GM15510 (cell line): Measurements from ENCODE around the gene SFXN4.
A peak's percentile ranks its signal among the peaks of the same experiment; 100 is the strongest.

Experiments
- POLR2A ChIP-seq: IDR thresholded peaks from 3 replicates; pipeline ENCODE4 v1.6.1; 2011; ENCODE audit warnings: borderline replicate concordance; ENCODE audit not compliant: insufficient read length; ENCODE audit errors: extremely low read depth

Gene SFXN4

DNA sequence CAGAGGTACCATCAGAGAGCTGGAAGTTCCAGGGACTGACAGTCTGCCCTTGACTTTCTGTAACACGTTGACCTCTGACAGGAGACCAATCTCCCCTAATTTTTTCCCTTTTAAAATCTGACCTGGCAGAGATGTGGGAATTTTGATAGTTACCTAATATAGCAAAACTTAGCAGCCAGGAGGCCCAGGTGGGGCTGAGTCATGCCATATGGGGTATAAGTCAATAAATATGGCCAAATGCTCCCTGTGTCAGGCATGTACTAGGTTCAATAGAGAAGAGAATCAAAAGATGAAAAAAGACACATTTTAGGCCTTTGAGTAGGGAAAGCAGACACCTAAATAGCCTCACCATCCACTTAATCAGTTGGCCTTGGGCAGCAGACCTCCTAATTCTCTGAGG, 35.7 kb upstream of the SFXN4 start:
- TF ChIP-seq POLR2A, result no peak

GRCh38 chr10:119199231-119199992, 33.9 kb upstream of the SFXN4 start:
- no peak for TF ChIP-seq POLR2A

DNA sequence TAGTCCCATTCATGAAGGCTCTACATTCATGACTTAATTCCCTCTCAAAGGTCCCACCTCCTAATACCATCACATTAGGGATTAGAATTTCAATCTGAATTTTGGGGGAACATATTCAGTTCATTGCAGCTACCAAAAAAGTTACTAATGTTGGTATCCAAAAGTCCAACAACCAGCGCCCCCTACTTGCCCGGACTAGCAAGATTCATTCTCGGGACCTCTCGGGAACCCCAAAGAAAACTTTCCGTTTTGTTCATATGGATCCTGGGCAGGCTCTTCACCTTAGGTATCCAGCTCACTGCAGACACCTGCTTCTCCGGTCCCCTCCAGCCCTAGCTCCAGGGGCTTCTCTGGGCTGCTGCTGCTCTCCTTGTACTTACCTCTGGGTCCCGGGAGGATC, 32.9 kb upstream of the SFXN4 start:
- TF ChIP-seq POLR2A, result no peak

DNA sequence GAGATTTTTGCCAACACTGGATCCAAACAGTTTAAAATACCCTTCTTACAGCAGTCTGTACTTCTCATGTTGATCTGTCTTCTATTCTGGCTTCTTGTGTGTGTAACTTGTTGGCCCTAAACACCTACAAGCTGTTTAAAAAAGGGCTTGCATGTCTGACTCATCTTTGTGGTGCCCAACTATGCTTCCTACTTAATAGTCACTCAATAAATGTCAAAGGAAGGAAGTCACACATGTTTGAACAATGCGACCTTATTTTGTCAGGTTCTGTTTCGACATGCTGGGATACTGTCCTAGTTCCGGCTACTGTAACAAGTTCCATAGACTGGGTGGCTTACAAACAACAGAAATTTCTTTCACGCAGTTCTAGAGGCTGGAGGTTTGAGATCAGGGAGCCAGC, 32.4 kb upstream of the SFXN4 start:
- no peak for TF ChIP-seq POLR2A

DNA sequence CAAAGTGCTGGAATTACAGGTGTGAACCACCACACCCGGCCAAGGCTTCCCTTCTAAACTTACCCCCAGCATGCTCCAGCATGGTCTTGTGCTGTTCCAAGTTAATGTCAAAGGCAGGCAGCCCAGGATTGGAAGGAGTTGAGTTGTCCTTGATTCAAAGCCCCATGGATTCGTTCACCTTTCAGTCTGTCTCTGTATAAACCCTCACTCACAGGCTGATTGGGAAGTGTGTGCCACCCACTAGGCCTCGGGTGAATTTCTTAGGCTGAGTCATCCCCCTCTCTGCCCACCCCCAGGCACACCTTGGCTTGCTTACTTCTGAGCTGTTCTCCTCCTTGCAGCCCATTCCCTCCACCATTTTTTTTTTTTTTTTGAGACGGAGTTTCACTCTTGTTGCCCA, 26.4 kb upstream of the SFXN4 start:
- TF ChIP-seq POLR2A, result no peak

- no peak for TF ChIP-seq POLR2A
Observed at GRCh38 chr10:119190954-119191785, 25.7 kb upstream of the SFXN4 start.

DNA sequence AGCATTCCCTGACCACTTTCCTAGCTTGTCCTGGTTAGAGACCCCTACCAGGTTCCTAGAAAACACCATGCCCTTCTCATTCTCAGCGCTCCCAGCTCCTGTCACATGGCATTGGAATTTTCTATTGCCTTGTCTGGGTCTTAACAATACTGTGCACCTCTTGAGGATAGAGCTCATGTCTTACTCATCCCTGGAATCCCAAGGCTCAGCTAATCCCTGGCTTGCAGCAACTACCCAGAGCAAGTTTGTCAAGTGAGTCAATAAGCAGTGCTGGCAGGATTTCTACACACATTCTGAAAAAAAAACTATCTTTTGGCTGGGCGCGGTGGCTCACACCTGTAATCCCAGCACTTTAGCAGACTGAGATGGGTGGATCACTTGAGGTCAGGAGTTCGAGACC, 24.8 kb upstream of the SFXN4 start:
- no peak for TF ChIP-seq POLR2A

- TF ChIP-seq POLR2A, result no peak
Observed at GRCh38 chr10:119189811-119190282, 24.3 kb upstream of the SFXN4 start.

DNA sequence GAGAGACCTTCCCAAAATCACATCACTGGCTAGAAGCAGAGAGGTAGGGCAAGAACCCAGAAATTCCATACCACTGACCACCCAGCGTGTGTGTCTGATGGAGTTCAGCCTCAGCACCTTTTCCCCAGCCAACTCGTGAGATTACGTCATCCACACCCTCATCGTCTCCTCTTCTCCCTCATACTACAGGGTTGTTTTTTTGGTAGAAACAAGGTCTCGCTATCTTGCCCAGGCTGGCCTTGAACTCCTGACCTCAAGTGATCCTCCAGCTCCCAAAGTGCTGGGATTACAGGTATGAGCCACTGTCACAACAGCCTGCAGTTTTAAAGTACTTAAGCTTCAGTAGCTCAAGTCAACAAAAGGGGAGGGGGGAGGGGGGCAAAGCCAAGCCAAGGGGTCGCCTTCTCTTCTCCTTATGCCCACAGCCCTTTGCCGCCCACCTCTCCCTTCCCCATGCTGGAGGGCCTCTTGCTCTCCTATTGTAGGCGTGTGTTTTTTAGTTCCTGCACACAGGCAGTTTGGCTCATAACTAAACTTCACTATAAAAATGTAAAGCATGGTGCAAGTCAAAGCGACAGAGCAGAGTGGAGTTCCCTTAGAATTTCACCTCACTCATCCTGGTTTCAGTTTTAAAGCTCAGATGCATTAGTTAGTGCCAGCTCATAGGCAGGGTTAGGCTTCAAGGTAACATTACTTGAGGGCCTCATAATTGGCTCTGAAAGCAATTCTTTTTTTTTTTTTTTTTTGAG, 18.3 kb upstream of the SFXN4 start:
- TF ChIP-seq POLR2A, result no peak

DNA sequence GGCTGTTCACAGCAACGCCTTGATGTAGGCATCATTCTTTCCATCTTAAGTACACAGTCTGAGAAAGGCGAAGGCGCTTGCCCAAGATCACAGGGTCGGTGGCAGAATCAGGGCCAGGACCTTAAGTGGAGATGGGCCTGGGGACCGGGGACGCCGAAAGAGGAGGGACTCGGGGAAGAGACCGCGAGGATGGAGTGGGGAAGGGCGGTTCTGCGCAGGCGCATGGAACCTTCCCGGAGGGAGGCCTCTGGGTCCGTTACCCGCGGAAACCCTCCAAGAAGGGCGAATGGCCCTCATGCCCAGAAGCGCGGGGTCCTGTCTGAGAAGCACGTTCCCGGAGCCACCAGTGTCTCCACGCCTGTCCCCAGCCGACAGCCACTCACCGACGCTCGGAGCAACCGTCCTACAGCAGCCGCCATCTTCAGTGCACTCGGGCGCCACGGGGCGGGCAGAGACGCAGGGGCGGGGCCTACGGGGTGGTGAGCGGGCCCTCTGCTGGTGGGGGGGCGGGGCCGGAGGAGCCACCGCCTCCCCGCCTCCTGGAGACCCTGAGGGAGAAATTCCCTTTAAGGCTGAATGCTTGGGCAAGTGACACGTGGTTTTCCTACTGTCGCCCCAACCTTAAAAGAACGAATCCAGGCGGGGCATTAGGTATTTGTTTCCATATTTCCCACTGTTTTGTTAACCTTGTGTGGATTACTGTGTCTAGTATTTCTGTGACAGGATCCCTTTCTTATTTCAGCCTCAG, 13.0 kb upstream of the SFXN4 start, which contains the start of gene PRDX3:
Gene PRDX3 (minus strand): TSS at position 441 of the 748 bp plus-strand sequence. CDS start 22 bp downstream, at position 419.
- TF ChIP-seq POLR2A, result peak; percentile 98

DNA sequence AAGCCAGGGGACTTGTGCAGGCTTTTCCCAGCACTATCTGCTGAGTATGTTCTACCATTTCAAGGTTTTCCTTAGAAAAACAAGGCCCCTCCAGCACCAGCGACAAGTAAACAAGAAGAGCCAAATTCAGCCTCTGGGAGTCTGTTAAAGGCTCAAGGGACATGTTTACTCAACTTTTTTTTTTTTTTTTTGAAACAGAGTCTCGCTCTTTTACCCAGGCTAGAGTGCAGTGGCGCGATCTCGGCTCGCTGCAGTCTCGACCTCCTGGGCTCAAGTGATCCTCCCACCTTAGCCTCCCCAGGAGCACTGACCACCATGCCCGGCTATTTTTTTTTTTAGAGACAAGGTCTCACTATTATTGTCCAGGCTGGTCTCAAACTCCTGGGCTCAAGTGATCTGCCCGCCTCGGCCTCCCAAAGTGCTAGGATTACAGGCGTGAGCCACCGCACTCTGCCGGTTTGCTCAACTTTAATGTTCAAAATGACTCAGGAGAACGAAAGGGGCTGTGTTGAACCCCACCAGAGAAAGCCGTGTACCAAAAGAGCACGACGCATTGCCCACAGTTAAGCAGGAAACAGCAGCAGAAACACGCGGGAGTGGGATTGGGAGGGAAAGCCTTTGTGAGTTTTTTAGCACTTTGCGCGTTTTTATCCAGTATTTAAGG, 12.3 kb upstream of the SFXN4 start:
- no peak for TF ChIP-seq POLR2A

GRCh38 chr10:119176166-119176565, 10.7 kb upstream of the SFXN4 start:
- no peak for TF ChIP-seq POLR2A

- no peak for TF ChIP-seq POLR2A
Observed at GRCh38 chr10:119174109-119174508, 8.6 kb upstream of the SFXN4 start.

- TF ChIP-seq POLR2A, result no peak
Observed at GRCh38 chr10:119167041-119167440, 1.5 kb upstream of the SFXN4 start.
